Measurements from ENCODE around the gene SLC5A1. TPM values are rescaled to one million over a fixed set of nuclear protein-coding genes. Genes with fewer than 3 reads are reported as not detected.
"Not testable (repeated sequence)": the region's sequence is repeated elsewhere in the genome, so short reads cannot be mapped to it uniquely, and the experiment has no call there.

SLC5A1 gene
- total RNA-seq, 4 donors from 2014 or later = 0.14 to 0.59 TPM; not detected in 2

GRCh38 chr22:32158712-32159533 lies 115.9 kb downstream of the SLC5A1 start, which contains the start of gene C22orf42:
Gene C22orf42 (minus strand): TSS chr22:32159303. CDS start chr22:32159215, 88 bp downstream.
- H3K36me3 ChIP-seq = no peaks in the 10 kb centered on the region
- no peak within 1 kb of the TSS for H3K27ac ChIP-seq
- no peaks in the 10 kb centered on the region for H3K9me3 ChIP-seq
- no peak within 1 kb of the TSS for H3K4me3 ChIP-seq
- no peaks in the 10 kb centered on the region for H3K4me1 ChIP-seq
- no peak for DNase-seq
- TF ChIP-seq CTCF (IDR thresholded peaks at IDR 0.05) = no peak
- TF ChIP-seq POLR2A (IDR thresholded peaks at IDR 0.05) = no peak
- intact Hi-C loops (cut with DNase I; ENCODE audit: low total_unique reads) = no loop called here
- H3K27me3 ChIP-seq = no peaks in the 10 kb centered on the region

GRCh38 chr22:32160411-32160810 lies 117.3 kb downstream of the SLC5A1 start:
- intact Hi-C loops (cut with DNase I; ENCODE audit: low total_unique reads); H3K9me3 ChIP-seq; DNase-seq; H3K4me1 ChIP-seq; H3K4me3 ChIP-seq; H3K27ac ChIP-seq; H3K27me3 ChIP-seq; H3K36me3 ChIP-seq: not testable (repeated sequence)

Small RNAs within 50 kb of the gene (small RNA-seq; reads per million reads assigned to genes)
- gene AP1B1P2 = not detected

Other genes starting within 250 kb of the SLC5A1 start
- gene YWHAH, start 98.7 kb upstream of the SLC5A1 start, total RNA-seq = 100 to 1,000 TPM in 2 of 4 donors, 10 to 100 TPM in 2; 37.1 to 209 (median 101) TPM
- not detected for gene C22orf42, start 116.0 kb downstream of the SLC5A1 start, total RNA-seq
- not detected for gene RFPL2, start 161.8 kb downstream of the SLC5A1 start, total RNA-seq
- 1 to 10 TPM in 2 of 4 donors, not detected in 2; 4.7 to 4.9 TPM for gene SLC5A4, start 212.1 kb downstream of the SLC5A1 start, total RNA-seq

Data from uterus (tissue), 4 donors.